ENCODE measurements around the gene NECAB3. TPM values are rescaled to one million over a fixed set of nuclear protein-coding genes. Genes with fewer than 3 reads are reported as not detected.

The NECAB3 gene
- total and polyA plus RNA-seq, 4 donors, result 27.5 to 42.7 (median 33.6) TPM

DNA sequence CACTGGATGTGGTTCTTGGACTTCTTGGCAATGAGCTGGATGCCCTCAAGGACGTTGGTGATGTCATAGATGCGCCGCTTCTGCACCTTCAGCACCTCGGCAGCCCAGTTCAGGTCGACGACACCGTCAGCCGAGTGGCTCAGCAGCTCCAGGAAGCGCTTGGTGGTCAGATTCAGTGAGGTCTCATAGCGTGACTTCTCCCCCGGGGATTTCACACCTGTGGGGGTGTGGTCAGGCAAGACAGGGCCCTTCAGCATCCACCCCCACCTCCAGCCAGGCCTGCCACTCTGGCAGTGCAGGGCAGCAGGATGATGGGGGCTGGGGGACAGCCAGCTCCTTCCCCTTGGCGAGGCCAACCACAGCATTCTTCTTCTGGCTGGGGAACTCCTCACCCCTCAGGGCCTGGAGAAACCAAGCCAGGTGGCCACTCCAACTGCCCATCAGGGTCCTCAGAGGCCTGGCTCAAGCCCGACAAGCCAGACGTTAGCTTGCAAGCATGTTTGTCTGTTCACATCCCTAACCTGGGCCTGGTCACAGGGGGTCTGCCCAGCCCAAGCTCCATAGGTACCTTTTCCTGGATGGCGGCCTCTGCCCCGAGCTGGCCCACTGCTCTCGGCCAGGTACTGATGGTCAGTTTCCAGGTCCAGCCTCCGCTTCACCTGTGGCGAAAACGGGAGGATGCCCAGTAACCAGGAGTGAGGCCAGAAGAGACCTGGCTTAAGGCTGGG lies 5.7 kb upstream of the NECAB3 start:
- 90% methylated on average over 20 of the region's 20 CpGs for WGBS (ENCODE audit: insufficient coverage)
- H3K36me3 ChIP-seq (ENCODE audit: control insufficient read depth, insufficient read depth, low read length), result peaks cover 24% of the 10 kb centered on the region
- no peaks in the 10 kb centered on the region for H3K9me3 ChIP-seq (ENCODE audit: control insufficient read depth, insufficient read depth, low read length)
- DNase-seq (ENCODE audit: low read depth in 4 of 6, low spot score in 6 of 6), result no peak
- peaks cover 19% of the 10 kb centered on the region for H3K4me1 ChIP-seq (ENCODE audit: control insufficient read depth, insufficient read depth, low read length)
- H3K27me3 ChIP-seq (ENCODE audit: control insufficient read depth, insufficient read depth, low read length), result no peaks in the 10 kb centered on the region
- no peak overlapping the region for H3K27ac ChIP-seq (ENCODE audit: low read depth, low read length)
- H3K4me3 ChIP-seq (ENCODE audit: low read depth, low read length), result no peak overlapping the region

DNA sequence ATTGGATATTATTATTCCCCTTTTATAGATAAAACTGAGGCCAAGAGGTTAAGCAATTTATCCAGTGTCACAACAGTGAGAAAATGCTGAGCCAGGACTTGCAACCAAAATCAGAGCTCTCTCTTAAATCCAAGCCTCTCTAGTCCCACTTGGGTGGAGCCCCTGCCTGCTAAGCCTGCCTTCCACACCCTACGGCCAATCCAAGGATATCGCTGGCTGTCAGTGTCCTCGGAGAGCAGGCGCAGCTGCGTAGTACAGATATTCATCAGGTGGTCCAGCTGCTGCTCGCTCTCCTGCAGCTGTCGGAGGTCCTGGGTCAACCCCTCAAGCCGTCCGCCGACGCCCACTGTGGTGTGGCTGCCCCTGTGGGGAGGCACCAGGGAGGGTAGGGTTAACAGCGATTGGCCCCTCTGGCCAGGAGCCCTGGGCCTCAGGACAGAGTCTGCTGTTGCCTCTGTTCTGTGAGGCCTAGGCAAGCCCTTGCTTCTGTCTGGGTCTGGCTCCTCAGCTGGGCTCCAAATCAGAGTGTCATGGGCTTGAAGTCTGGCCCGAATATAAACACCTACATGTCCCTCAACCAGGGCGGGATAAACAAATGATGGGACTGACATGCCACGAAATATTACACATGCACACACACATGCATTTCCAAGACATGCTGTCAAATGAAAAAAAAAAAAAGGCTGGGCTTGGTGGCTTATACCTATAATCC lies 3.9 kb upstream of the NECAB3 start:
- Histone ChIP-seq H3K27me3 (ENCODE audit: control insufficient read depth, insufficient read depth, low read length) (no peaks in the 10 kb centered on the region), H3K9me3 (ENCODE audit: control insufficient read depth, insufficient read depth, low read length) (no peaks in the 10 kb centered on the region), H3K4me3 (ENCODE audit: low read depth, low read length) (no peak overlapping the region), H3K4me1 (ENCODE audit: control insufficient read depth, insufficient read depth, low read length) (peaks cover 29% of the 10 kb centered on the region), H3K36me3 (ENCODE audit: control insufficient read depth, insufficient read depth, low read length) (peaks cover 24% of the 10 kb centered on the region), H3K27ac (ENCODE audit: low read depth, low read length) (no peak overlapping the region)
- no peak for DNase-seq (ENCODE audit: low read depth in 4 of 6, low spot score in 6 of 6)
- 78% methylated on average over 12 of the region's 15 CpGs for WGBS (ENCODE audit: insufficient coverage)

DNA sequence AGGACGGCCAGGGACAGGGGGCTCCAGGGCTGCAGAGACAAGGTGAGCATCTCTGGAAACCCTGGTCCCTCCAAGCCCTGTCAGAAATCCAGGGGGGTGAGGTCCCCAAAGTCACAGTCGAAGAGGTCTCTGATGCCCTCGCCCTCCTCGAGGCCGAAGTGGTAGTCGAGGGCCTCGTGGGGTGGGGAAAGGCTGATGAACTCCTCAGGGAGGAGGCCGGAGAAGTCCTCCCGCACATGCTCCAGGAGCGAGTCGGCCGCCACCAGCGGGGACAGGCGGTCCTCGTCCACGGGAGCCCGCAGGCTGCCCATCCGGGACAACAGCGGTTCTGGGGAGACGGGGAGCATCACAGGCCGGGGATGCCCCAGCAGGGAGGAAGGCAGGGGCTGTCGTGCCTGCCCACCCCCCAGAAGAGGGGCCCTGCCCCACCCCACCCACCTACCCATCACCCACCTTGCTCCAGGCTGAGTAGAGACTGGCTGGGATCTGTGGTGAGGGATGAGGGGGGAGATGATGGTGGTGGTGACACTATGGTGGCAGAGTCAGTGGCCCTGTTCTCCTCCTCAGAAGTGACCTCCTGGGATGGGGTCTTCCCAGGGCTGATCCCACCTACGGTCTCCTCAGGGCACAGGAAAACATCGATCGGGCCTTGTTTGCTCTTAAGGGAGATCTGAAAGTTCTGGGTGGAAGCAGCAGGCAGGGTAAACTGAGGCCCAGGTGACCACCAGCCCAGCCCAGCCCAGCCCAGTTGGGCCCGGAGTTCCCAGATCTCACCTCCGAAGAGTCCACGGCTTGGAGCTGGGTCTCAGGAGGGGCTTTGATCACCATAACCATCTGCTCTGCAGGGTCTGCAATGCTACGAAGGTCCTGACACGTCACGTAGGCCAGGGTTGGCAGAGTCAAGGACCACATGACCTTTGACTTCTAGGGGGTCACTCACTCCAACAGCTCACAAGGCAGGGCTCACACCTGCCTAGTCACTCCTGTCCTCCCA lies 2.7 kb upstream of the NECAB3 start:
- Histone ChIP-seq H3K4me1 (ENCODE audit: control insufficient read depth, insufficient read depth, low read length) (peaks cover 41% of the 10 kb centered on the region), H3K27ac (ENCODE audit: low read depth, low read length) (no peak overlapping the region), H3K36me3 (ENCODE audit: control insufficient read depth, insufficient read depth, low read length) (peaks cover 30% of the 10 kb centered on the region), H3K9me3 (ENCODE audit: control insufficient read depth, insufficient read depth, low read length) (no peaks in the 10 kb centered on the region), H3K27me3 (ENCODE audit: control insufficient read depth, insufficient read depth, low read length) (no peaks in the 10 kb centered on the region), H3K4me3 (ENCODE audit: low read depth, low read length) (no peak overlapping the region)
- DNase-seq (ENCODE audit: low read depth in 4 of 6, low spot score in 6 of 6), result no peak
- WGBS (ENCODE audit: insufficient coverage), result 89% methylated on average over 26 of the region's 31 CpGs

DNA sequence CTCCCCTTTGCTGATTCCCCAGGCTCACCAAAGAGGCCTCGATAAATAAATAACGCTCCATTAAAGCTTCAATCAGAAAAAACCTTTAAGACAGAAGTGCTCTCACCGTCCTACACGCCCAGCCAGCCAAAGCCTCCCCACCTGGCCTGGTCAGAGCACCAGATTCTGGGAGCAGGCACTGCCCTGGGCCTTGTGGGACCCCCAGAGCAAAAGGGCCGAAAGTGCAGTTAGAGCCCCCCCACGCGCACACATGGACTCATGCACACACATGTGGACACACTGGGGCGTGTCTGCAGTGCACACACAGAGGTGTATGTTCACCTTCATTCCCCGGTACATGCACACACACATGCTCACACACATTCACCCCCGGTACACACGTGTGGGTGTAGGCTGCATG lies 1.9 kb upstream of the NECAB3 start:
- Histone ChIP-seq H3K27ac (ENCODE audit: low read depth, low read length) (peak overlapping the region; percentile 81), H3K4me3 (ENCODE audit: low read depth, low read length) (no peak overlapping the region), H3K4me1 (ENCODE audit: control insufficient read depth, insufficient read depth, low read length) (peaks cover 42% of the 10 kb centered on the region), H3K27me3 (ENCODE audit: control insufficient read depth, insufficient read depth, low read length) (no peaks in the 10 kb centered on the region), H3K9me3 (ENCODE audit: control insufficient read depth, insufficient read depth, low read length) (no peaks in the 10 kb centered on the region), H3K36me3 (ENCODE audit: control insufficient read depth, insufficient read depth, low read length) (peaks cover 35% of the 10 kb centered on the region)
- no peak for DNase-seq (ENCODE audit: low read depth in 4 of 6, low spot score in 6 of 6)
- 94% methylated on average over 9 of the region's 11 CpGs for WGBS (ENCODE audit: insufficient coverage)

DNA sequence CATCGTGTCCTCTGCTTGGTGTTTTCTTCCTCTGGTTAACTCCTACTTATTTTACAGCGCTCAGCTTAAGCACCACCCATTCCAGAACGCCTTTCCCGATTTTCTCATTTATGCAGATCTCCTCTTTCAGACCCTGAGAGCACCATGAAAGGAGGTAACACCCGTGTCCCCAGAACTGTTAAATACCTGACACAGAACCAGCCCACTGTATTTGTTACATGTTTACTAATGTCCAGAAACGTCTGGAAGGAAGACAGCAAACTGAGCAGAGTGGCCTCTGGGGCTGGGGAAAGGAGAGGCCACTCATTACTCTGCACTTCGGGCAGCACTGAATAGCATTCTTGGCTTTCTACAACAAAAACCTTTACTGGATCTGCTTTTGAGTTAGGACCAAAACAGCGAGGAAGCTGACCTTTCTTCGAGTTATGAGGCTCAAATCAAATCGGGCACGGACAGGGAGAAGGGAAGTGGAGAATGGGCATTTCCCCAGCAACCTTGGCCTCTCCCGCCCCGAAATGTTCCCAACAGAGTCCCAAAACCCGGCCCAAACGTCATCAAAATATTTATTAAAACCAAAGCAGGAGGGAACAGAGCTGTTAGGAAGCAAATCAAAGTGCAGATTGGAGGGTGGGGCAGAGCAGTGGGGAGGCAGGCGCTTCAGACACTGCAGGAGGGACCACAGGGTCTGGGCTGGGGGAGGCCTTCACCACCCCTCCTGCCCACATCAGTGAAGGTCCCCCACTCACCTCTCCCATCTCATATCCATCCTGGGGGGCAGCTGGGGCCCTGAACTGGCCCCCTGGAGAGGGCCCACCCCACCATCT lies 1.1 kb upstream of the NECAB3 start:
- DNase-seq (ENCODE audit: low read depth in 4 of 6, low spot score in 6 of 6), result peak in 1 of 6 donors; percentile 48
- Histone ChIP-seq H3K27me3 (ENCODE audit: control insufficient read depth, insufficient read depth, low read length) (no peaks in the 10 kb centered on the region), H3K36me3 (ENCODE audit: control insufficient read depth, insufficient read depth, low read length) (peaks cover 42% of the 10 kb centered on the region), H3K4me3 (ENCODE audit: low read depth, low read length) (no peak overlapping the region), H3K27ac (ENCODE audit: low read depth, low read length) (peak overlapping the region; percentile 81), H3K4me1 (ENCODE audit: control insufficient read depth, insufficient read depth, low read length) (peaks cover 42% of the 10 kb centered on the region), H3K9me3 (ENCODE audit: control insufficient read depth, insufficient read depth, low read length) (no peaks in the 10 kb centered on the region)
- 20% methylated on average over 4 of the region's 16 CpGs for WGBS (ENCODE audit: insufficient coverage)

DNA sequence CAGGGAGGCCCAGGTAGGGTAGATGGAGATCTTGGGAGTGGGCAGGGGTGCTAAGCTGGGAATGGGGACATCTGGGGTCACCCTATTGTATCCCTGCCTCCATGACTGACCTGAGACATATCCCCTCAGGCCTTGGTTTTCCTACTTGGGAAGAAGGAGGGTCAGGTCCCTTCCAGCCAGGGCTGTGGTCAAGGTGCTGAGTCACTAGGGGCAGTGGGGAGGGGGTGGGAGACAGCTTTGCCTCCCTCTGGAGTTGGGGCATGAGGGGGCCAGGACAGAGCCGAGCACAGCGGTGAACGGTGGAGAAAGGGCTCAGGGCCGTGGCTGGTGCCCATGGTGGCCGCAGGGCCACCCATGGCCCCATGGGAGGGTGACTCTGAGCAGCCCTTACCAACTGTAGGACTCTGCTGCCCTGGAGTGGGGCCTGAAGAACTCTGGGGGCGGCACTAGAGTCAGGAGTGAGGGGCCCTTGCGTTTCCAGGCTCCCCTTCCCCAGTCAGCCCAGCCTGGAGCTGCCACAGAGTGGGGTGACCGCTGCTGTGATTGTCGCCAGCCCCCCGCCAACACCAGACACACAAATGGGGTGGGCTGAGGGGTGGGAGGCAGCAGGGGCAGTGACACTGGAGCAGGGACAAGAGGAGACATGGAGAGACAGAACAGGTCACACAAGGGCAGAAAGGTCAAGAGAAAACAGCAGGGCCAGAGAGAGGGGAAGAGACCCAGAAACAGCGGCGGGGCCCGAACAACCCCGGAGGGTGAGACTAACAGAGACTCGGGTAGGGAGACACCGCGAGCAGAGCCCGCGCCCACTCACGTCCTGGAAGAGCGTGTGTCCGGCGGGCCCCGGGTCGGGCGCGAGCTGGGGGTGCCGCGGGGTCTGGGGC lies 576 bp downstream of the NECAB3 start:
- H3K27ac ChIP-seq (ENCODE audit: low read depth, low read length), result no peak overlapping the region

DNA sequence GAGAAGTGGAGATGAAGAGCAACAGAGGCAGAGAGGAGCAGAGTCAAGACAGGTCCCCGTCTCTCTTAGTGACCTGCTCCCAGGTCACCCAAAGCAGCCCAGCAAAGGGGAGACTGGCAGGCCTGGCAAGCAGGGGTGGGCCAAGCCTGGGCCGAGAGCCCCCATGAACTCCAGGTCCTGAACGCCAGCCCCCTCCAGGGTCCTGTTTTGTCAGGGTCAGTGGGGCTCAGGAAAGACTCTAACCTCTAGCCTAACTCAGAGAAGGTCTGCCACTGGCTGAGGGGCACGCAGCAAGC lies 1.2 kb downstream of the NECAB3 start:
- Histone ChIP-seq H3K27me3 (ENCODE audit: control insufficient read depth, insufficient read depth, low read length) (no peaks in the 10 kb centered on the region), H3K27ac (ENCODE audit: low read depth, low read length) (no peak overlapping the region), H3K9me3 (ENCODE audit: control insufficient read depth, insufficient read depth, low read length) (no peaks in the 10 kb centered on the region), H3K4me1 (ENCODE audit: control insufficient read depth, insufficient read depth, low read length) (peaks cover 50% of the 10 kb centered on the region), H3K4me3 (ENCODE audit: low read depth, low read length) (peak overlapping the region; percentile 57), H3K36me3 (ENCODE audit: control insufficient read depth, insufficient read depth, low read length) (peaks cover 41% of the 10 kb centered on the region)
- no peak for DNase-seq (ENCODE audit: low read depth in 4 of 6, low spot score in 6 of 6)
- WGBS (ENCODE audit: insufficient coverage), result 70% methylated on average over 3 of the region's 4 CpGs

More for the DNA sequence above, 576 bp downstream of the NECAB3 start:
- Histone ChIP-seq H3K27me3 (ENCODE audit: control insufficient read depth, insufficient read depth, low read length) (no peaks in the 10 kb centered on the region), H3K4me3 (ENCODE audit: low read depth, low read length) (peak overlapping the region; percentile 57), H3K4me1 (ENCODE audit: control insufficient read depth, insufficient read depth, low read length) (peaks cover 44% of the 10 kb centered on the region), H3K9me3 (ENCODE audit: control insufficient read depth, insufficient read depth, low read length) (no peaks in the 10 kb centered on the region), H3K36me3 (ENCODE audit: control insufficient read depth, insufficient read depth, low read length) (peaks cover 47% of the 10 kb centered on the region)
- 10% methylated on average over 25 of the region's 29 CpGs for WGBS (ENCODE audit: insufficient coverage)
- DNase-seq (ENCODE audit: low read depth in 4 of 6, low spot score in 6 of 6), result no peak

DNA sequence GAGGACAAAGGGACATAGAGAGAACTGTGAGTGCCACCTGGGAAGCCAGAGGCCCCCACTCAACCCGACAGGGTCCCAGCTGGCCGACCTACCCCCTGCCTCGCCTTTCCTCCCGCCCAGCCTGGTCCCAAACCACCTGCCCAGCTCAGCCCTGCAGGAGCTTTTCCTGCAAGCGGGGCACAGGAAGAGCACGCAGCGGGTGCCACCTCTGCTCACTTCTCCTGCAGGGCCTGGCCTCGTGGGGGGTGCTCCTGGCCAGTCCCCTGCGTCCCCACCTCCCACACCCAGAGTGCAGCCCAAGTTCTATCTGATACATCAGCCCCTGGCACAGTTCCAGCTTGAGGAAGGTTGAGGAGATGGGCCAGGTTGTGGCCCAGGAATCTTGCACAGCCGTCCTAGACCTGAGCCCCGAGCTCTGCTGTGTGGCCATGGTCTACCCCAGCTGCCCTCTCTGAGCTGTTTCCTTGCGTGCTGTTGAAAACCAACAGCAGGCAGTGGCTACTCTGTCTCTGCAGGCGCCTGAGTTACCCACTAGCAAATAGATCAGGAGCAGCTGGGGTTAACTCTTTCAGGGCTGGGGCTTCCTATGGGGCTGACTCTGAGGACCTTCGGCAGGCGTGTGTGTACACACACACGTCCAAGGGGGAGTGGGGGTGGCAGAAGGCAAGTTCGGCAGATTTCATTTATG lies 1.7 kb downstream of the NECAB3 start:
- WGBS (ENCODE audit: insufficient coverage), result 42% methylated on average over 13 of the region's 17 CpGs
- H3K27ac ChIP-seq (ENCODE audit: low read depth, low read length), result no peak overlapping the region
- H3K36me3 ChIP-seq (ENCODE audit: control insufficient read depth, insufficient read depth, low read length), result peaks cover 43% of the 10 kb centered on the region
- H3K9me3 ChIP-seq (ENCODE audit: control insufficient read depth, insufficient read depth, low read length), result no peaks in the 10 kb centered on the region
- H3K4me1 ChIP-seq (ENCODE audit: control insufficient read depth, insufficient read depth, low read length), result peaks cover 55% of the 10 kb centered on the region
- peak overlapping the region; percentile 57 for H3K4me3 ChIP-seq (ENCODE audit: low read depth, low read length)
- H3K27me3 ChIP-seq (ENCODE audit: control insufficient read depth, insufficient read depth, low read length), result no peaks in the 10 kb centered on the region
- DNase-seq (ENCODE audit: low read depth in 4 of 6, low spot score in 6 of 6), result peak in 1 of 6 donors; percentile 28

All from spinal cord (tissue), 10 donors.